Parathyroid adenoma (tissue), 2 donors: ENCODE measurements around the gene EOMES.

Experiments used
- H2AFZ ChIP-seq: fragments of 300-600 bp; sonication (generic); one replicate; pipeline ENCODE4 v1.7.0; 2017; ENCODE audit warnings: antibody characterized with exemption, mild to moderate bottlenecking
- H3K27ac ChIP-seq: fragments of 300-600 bp; sonication (generic); one replicate; pipeline ENCODE4 v1.7.0; 2017
- H3K27me3 ChIP-seq: fragments of 300-600 bp; sonication (generic); one replicate; pipeline ENCODE4 v1.7.0; 2017; ENCODE audit warnings: low read length; ENCODE audit not compliant: control insufficient read depth, insufficient read depth
- H3K36me3 ChIP-seq: fragments of 300-600 bp; sonication (generic); one replicate; pipeline ENCODE4 v1.7.0; 2017; ENCODE audit warnings: low read length; ENCODE audit not compliant: control insufficient read depth, insufficient read depth
- H3K4me1 ChIP-seq: fragments of 300-600 bp; sonication (generic); one replicate; pipeline ENCODE4 v1.7.0; 2017; ENCODE audit warnings: control low read depth
- H3K4me2 ChIP-seq: fragments of 300-600 bp; sonication (generic); one replicate; pipeline ENCODE4 v1.7.0; 2017; ENCODE audit warnings: low read length
- H3K4me3 ChIP-seq: fragments of 300-600 bp; sonication (generic); one replicate; pipeline ENCODE4 v1.7.0; 2017; ENCODE audit warnings: low read depth, low read length
- H3K79me2 ChIP-seq: fragments of 300-600 bp; sonication (generic); one replicate; pipeline ENCODE4 v1.7.0; 2017; ENCODE audit warnings: control low read depth
- H3K9ac ChIP-seq: fragments of 300-600 bp; sonication (generic); one replicate; pipeline ENCODE4 v1.7.0; 2017; ENCODE audit warnings: mild to moderate bottlenecking
- H3K9me3 ChIP-seq: fragments of 300-600 bp; sonication (generic); one replicate; pipeline ENCODE4 v1.7.0; 2017; ENCODE audit warnings: low read length; ENCODE audit not compliant: control insufficient read depth
- CTCF ChIP-seq: fragments of 300-600 bp; sonication (generic); IDR thresholded peaks from one replicate; pipeline ENCODE4 v1.7.0; 2017; ENCODE audit warnings: antibody characterized with exemption, mild to moderate bottlenecking
- donor health status: primary hyperparathyroidism.

Gene EOMES

GRCh38 chr3:27678234-27678633, 43.9 kb downstream of the EOMES start:
- Histone ChIP-seq H3K27me3 (no peaks in the 10 kb centered on the region), H3K9me3 (no peaks in the 10 kb centered on the region), H3K36me3 (no peaks in the 10 kb centered on the region), H3K4me1 (peaks cover 3% of the 10 kb centered on the region), H3K79me2 (no peaks in the 10 kb centered on the region), H2AFZ (no peak overlapping the region), H3K9ac (no peak overlapping the region), H3K27ac (no peak overlapping the region), H3K4me2 (no peak overlapping the region), H3K4me3 (no peak overlapping the region)
- TF ChIP-seq CTCF, result no peak

GRCh38 chr3:27677565-27677964, 44.6 kb downstream of the EOMES start:
- H3K27ac ChIP-seq, result no peak overlapping the region

GRCh38 chr3:27675287-27675686, 46.8 kb downstream of the EOMES start:
- H3K9me3 ChIP-seq, result no peaks in the 10 kb centered on the region
- H3K9ac ChIP-seq, result no peak overlapping the region
- no peaks in the 10 kb centered on the region for H3K4me1 ChIP-seq
- H3K27me3 ChIP-seq, result no peaks in the 10 kb centered on the region
- H3K79me2 ChIP-seq, result no peaks in the 10 kb centered on the region
- no peak for TF ChIP-seq CTCF
- H3K4me2 ChIP-seq, result no peak overlapping the region
- H2AFZ ChIP-seq, result no peak overlapping the region
- H3K4me3 ChIP-seq, result no peak overlapping the region
- no peak overlapping the region for H3K27ac ChIP-seq
- no peaks in the 10 kb centered on the region for H3K36me3 ChIP-seq

More at GRCh38 chr3:27677565-27677964, 44.6 kb downstream of the EOMES start:
- Histone ChIP-seq H3K79me2 (no peaks in the 10 kb centered on the region), H3K9ac (no peak overlapping the region), H2AFZ (no peak overlapping the region), H3K9me3 (no peaks in the 10 kb centered on the region), H3K4me1 (peaks cover 3% of the 10 kb centered on the region), H3K4me3 (no peak overlapping the region), H3K36me3 (no peaks in the 10 kb centered on the region), H3K27me3 (no peaks in the 10 kb centered on the region), H3K4me2 (no peak overlapping the region)
- TF ChIP-seq CTCF, result no peak

GRCh38 chr3:27673701-27674100, 48.4 kb downstream of the EOMES start:
- Histone ChIP-seq H3K27ac (no peak overlapping the region), H3K9ac (no peak overlapping the region), H3K4me1 (no peaks in the 10 kb centered on the region), H3K9me3 (no peaks in the 10 kb centered on the region), H3K27me3 (no peaks in the 10 kb centered on the region), H3K4me2 (no peak overlapping the region), H2AFZ (no peak overlapping the region), H3K79me2 (no peaks in the 10 kb centered on the region), H3K36me3 (no peaks in the 10 kb centered on the region), H3K4me3 (no peak overlapping the region)
- no peak for TF ChIP-seq CTCF

GRCh38 chr3:27671101-27671500, 51.0 kb downstream of the EOMES start:
- no peak for TF ChIP-seq CTCF
- Histone ChIP-seq H3K4me1 (no peaks in the 10 kb centered on the region), H3K9me3 (no peaks in the 10 kb centered on the region), H3K9ac (no peak overlapping the region), H3K36me3 (no peaks in the 10 kb centered on the region), H2AFZ (no peak overlapping the region), H3K4me2 (no peak overlapping the region), H3K4me3 (no peak overlapping the region), H3K27me3 (no peaks in the 10 kb centered on the region), H3K27ac (no peak overlapping the region), H3K79me2 (no peaks in the 10 kb centered on the region)
